Tibial nerve (tissue), 4 donors: ENCODE measurements around the gene PMS1. TPM values are rescaled to one million over a fixed set of nuclear protein-coding genes. Genes with fewer than 3 reads are reported as not detected.

Experiments
- DNase-seq, 2 donors: peaks; one replicate each; pipeline ENCODE4 v3.0.0-alpha.2; 2019; ENCODE audit warnings: low spot score in 2 of 2
- H3K27ac ChIP-seq, 4 donors: fragments of 200-600 bp; sonication (generic) in 3 of 4; one replicate each; pipeline ENCODE4 v1.5.1; 2017 to 2019; ENCODE audit warnings: mild to moderate bottlenecking in 1 of 4
- H3K27me3 ChIP-seq, 2 donors: fragments of 200-600 bp; sonication (generic) in 1 of 2; one replicate each; pipeline versions ENCODE4 v1.5.1 to v1.6.0; 2017 to 2019
- H3K36me3 ChIP-seq, 3 donors: fragments of 200-600 bp; sonication (generic); one replicate each; pipeline ENCODE4 v1.5.1; 2018 to 2019
- H3K4me1 ChIP-seq, 4 donors: fragments of 200-600 bp; sonication (generic) in 3 of 4; one replicate each; pipeline ENCODE4 v1.5.1; 2017 to 2019
- H3K4me3 ChIP-seq, 4 donors: fragments of 200-600 bp; sonication (generic) in 3 of 4; one replicate each; pipeline ENCODE4 v1.5.1; 2017 to 2019; ENCODE audit warnings: mild to moderate bottlenecking in 1 of 4, moderate library complexity in 1 of 4
- H3K9me3 ChIP-seq, 4 donors: fragments of 200-600 bp; sonication (generic) in 3 of 4; one replicate each; pipeline ENCODE4 v1.5.1; 2017 to 2019
- EP300 ChIP-seq, 2 donors: sonication (generic); formaldehyde crosslinking; IDR thresholded peaks; one replicate each; pipeline ENCODE4 v1.6.1; 2017; ENCODE audit warnings: antibody characterized with exemption in 2 of 2, mild to moderate bottlenecking in 1 of 2
- POLR2A ChIP-seq, 2 donors: fragments of 450-650 bp; IDR thresholded peaks; one replicate each; pipeline ENCODE4 v1.6.1; 2017; ENCODE audit warnings: antibody characterized with exemption in 2 of 2, mild to moderate bottlenecking in 2 of 2, moderate library complexity in 2 of 2
- WGBS, 2 donors: methylation state at CpG; one replicate each; pipeline ENCODE4 v1.1.5; 2018; 5-methylcytosine and 5-hydroxymethylcytosine counted together
- total RNA-seq, 4 donors: library from RNA; depleted of rRNA; stranded (reverse); fragments of >200 nt; gene quantifications; one replicate each; pipeline ENCODE4 v1.1.0, GENCODE V29; 2016
- TF ChIP-seq, protein P1 (sequence below), 5 experiments: fragments of 200-600 bp in 3 of 5; fragments of 450-650 bp in 2 of 5; sonication (generic) in 3 of 5; IDR thresholded peaks; one replicate each; pipeline ENCODE4 v1.5.1; 2016 to 2019; ENCODE audit warnings: antibody characterized with exemption in 5 of 5, mild to moderate bottlenecking in 3 of 5, moderate library complexity in 2 of 5

Gene PMS1
- total RNA-seq, 4 donors from 2014 or later = 11.2 to 33.0 (median 21.0) TPM

DNA sequence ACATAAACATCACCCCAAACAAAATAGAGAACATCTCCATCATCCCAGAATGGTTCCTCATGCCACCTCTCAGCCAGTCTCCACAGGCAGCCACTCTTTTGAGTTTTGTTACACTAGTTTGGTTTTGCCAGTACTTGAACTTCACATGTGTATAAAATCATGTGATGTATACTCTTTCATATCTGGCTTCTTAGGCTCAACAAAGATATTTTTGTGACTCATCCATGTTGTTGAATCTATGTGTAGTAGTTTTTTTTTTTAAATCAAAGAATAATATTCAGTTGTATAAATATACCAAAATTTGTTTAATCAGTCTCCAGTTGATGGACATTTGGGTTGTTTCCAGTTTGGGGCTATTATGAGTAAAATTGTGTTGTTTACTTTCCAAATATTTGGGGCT is 75.9 kb downstream of the PMS1 start:
- TF ChIP-seq, protein P1, sequence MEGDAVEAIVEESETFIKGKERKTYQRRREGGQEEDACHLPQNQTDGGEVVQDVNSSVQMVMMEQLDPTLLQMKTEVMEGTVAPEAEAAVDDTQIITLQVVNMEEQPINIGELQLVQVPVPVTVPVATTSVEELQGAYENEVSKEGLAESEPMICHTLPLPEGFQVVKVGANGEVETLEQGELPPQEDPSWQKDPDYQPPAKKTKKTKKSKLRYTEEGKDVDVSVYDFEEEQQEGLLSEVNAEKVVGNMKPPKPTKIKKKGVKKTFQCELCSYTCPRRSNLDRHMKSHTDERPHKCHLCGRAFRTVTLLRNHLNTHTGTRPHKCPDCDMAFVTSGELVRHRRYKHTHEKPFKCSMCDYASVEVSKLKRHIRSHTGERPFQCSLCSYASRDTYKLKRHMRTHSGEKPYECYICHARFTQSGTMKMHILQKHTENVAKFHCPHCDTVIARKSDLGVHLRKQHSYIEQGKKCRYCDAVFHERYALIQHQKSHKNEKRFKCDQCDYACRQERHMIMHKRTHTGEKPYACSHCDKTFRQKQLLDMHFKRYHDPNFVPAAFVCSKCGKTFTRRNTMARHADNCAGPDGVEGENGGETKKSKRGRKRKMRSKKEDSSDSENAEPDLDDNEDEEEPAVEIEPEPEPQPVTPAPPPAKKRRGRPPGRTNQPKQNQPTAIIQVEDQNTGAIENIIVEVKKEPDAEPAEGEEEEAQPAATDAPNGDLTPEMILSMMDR (IDR thresholded peaks at IDR 0.05) = no peak
- TF ChIP-seq EP300 (IDR thresholded peaks at IDR 0.05) = no peak
- no peak for TF ChIP-seq POLR2A (IDR thresholded peaks at IDR 0.05)

DNA sequence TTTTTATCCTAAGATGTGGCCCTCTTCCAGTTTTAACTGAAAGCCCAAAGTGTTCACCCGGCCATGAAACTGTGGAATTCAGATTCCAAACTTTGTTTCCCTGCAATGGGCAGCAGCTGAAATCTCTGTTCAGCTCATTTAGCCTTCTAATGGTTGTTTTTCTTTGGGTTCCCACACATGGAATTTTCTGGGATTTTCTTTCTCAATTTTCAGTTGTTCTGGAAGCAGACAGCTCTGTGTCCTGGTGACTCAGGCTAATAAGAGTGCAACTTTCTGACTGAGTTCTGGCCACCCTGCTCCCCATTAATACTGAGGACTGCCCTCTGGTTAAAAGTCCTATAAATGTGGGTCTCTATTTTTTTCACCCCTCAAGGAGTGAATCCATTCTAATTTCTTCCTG is 78.5 kb downstream of the PMS1 start:
- Histone ChIP-seq H3K9me3 (peaks cover 0 to 7% (median 0%) of the 10 kb centered on the region in 4 donors), H3K4me1 (no peaks in the 10 kb centered on the region), H3K36me3 (peaks cover 0 to 36% (median 0%) of the 10 kb centered on the region in 3 donors), H3K27me3 (no peaks in the 10 kb centered on the region), H3K27ac (no peak overlapping the region), H3K4me3 (no peak overlapping the region)
- WGBS, 2 donors = 71 to 82% methylated on average over 1 of the region's 1 CpG
- TF ChIP-seq POLR2A (IDR thresholded peaks at IDR 0.05) = no peak
- TF ChIP-seq EP300 (IDR thresholded peaks at IDR 0.05) = no peak
- TF ChIP-seq, protein P1 (IDR thresholded peaks at IDR 0.05) = no peak
- no peak for DNase-seq

More for the DNA sequence above, 75.9 kb downstream of the PMS1 start:
- Histone ChIP-seq H3K9me3 (peaks cover 0 to 7% (median 0%) of the 10 kb centered on the region in 4 donors), H3K4me1 (no peaks in the 10 kb centered on the region), H3K27me3 (no peaks in the 10 kb centered on the region), H3K4me3 (no peak overlapping the region), H3K27ac (no peak overlapping the region), H3K36me3 (peaks cover 0 to 31% (median 0%) of the 10 kb centered on the region in 3 donors)
- DNase-seq = no peak

DNA sequence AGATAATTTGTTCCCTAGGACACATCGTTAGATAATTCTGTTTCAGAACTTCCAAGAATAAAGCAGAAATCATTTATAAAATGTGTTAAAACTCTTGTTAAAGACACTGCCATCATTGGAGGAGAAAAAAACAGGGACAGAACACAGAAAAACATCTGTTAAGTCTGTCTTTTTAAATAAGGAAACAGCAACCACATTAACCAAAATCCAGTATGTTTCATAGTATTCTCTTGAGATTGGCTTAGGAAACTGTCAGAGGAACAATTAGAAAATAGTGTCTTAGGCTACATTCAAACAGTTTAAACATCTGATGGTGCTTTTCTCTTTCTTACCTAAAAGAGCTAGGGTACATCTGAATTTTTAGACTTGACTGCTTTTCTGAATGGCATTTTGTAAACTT is 81.6 kb downstream of the PMS1 start:
- Histone ChIP-seq H3K9me3 (peaks cover 0 to 7% (median 0%) of the 10 kb centered on the region in 4 donors), H3K27ac (no peak overlapping the region), H3K4me3 (no peak overlapping the region), H3K36me3 (peaks cover 0 to 36% (median 0%) of the 10 kb centered on the region in 3 donors), H3K27me3 (no peaks in the 10 kb centered on the region), H3K4me1 (no peaks in the 10 kb centered on the region)
- DNase-seq = no peak
- 71 to 77% methylated on average over 1 of the region's 1 CpG for WGBS, 2 donors
- TF ChIP-seq EP300 (IDR thresholded peaks at IDR 0.05) (no peak), POLR2A (IDR thresholded peaks at IDR 0.05) (no peak)
- TF ChIP-seq, protein P1 (IDR thresholded peaks at IDR 0.05) = no peak

DNA sequence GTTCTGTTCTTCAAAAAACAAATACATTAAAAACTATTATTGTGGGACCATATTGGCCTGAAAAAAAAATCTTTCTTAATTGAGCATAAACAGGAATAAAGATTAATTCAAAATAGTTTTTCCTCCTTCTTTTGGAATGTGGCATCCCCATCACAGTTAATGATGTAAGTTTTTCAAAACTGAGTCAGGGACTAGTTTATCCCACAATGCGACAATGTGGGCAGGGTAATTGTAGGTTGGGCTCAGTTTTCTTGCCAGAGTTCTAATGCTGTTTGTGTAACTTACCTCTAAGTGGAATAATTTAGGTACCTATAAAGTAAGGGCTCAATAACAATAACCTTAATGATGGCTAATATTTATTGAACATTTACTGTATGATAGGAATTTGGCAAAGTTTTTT is 82.0 kb downstream of the PMS1 start:
- Histone ChIP-seq H3K4me3 (no peak overlapping the region), H3K27me3 (no peaks in the 10 kb centered on the region), H3K36me3 (peaks cover 0 to 39% (median 0%) of the 10 kb centered on the region in 3 donors), H3K27ac (no peak overlapping the region), H3K9me3 (peaks cover 0 to 7% (median 0%) of the 10 kb centered on the region in 4 donors), H3K4me1 (no peaks in the 10 kb centered on the region)
- WGBS, 2 donors = 95 to 100% methylated on average over 1 of the region's 1 CpG
- DNase-seq = no peak
- TF ChIP-seq, protein P1 (IDR thresholded peaks at IDR 0.05) = no peak
- TF ChIP-seq EP300 (IDR thresholded peaks at IDR 0.05) (no peak), POLR2A (IDR thresholded peaks at IDR 0.05) (no peak)

DNA sequence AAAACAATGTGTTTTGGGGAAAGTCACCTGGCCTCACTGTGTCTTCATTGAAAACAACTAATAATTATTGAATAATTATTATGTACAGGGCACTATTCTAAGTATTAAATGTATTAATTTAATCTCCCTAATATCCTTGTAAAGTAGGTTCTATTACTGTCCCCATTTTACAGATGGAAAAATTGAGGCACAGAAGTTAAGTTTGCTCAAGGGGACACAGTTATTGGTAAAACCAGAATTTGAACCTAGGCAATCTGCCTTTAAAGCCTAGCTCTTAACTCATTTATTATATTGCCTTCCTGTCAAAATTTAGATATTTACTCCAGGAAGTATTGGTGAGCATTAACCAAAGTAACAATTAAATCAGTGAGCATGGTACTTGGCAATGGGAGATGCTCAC is 84.6 kb downstream of the PMS1 start:
- H3K4me3 ChIP-seq = no peak overlapping the region
- no peak overlapping the region for H3K27ac ChIP-seq
- DNase-seq = no peak
- H3K36me3 ChIP-seq = peaks cover 0 to 40% (median 0%) of the 10 kb centered on the region in 3 donors
- H3K4me1 ChIP-seq = no peaks in the 10 kb centered on the region
- TF ChIP-seq POLR2A (IDR thresholded peaks at IDR 0.05) = no peak
- TF ChIP-seq EP300 (IDR thresholded peaks at IDR 0.05) = no peak
- TF ChIP-seq, protein P1 (IDR thresholded peaks at IDR 0.05) = no peak
- no peaks in the 10 kb centered on the region for H3K9me3 ChIP-seq
- no peaks in the 10 kb centered on the region for H3K27me3 ChIP-seq
